ENCODE measurements around the gene IDH3G.

IDH3G gene

GRCh38 chrX:153773741-153774575, 20.2 kb downstream of the IDH3G start:
- no peak for DNase-seq (ENCODE audit: low read depth)

- DNase-seq (ENCODE audit: low read depth), result no peak
These were observed 21.0 kb downstream of the IDH3G start for GRCh38 chrX:153773218-153773611.

- DNase-seq (ENCODE audit: low read depth), result no peak
These were observed 21.6 kb downstream of the IDH3G start for GRCh38 chrX:153772316-153773217.

GRCh38 chrX:153771415-153772315, 22.5 kb downstream of the IDH3G start:
- no peak for DNase-seq (ENCODE audit: low read depth)

- no peak for DNase-seq (ENCODE audit: low read depth)
These were observed 23.4 kb downstream of the IDH3G start for GRCh38 chrX:153770601-153771414.

GRCh38 chrX:153769865-153770600, 24.1 kb downstream of the IDH3G start:
- no peak for DNase-seq (ENCODE audit: low read depth)

GRCh38 chrX:153769158-153769864, 24.9 kb downstream of the IDH3G start:
- no peak for DNase-seq (ENCODE audit: low read depth)

- DNase-seq (ENCODE audit: low read depth), result no peak
These were observed 25.6 kb downstream of the IDH3G start for GRCh38 chrX:153768311-153769157.

GRCh38 chrX:153767674-153768055, 26.5 kb downstream of the IDH3G start:
- no peak for DNase-seq (ENCODE audit: low read depth)

- no peak for DNase-seq (ENCODE audit: low read depth)
These were observed 27.1 kb downstream of the IDH3G start for GRCh38 chrX:153766871-153767673.

- DNase-seq (ENCODE audit: low read depth), result no peak
These were observed 27.9 kb downstream of the IDH3G start for GRCh38 chrX:153766098-153766817.

GRCh38 chrX:153765138-153766079, 28.8 kb downstream of the IDH3G start:
- no peak for DNase-seq (ENCODE audit: low read depth)

- no peak for DNase-seq (ENCODE audit: low read depth)
These were observed 29.4 kb downstream of the IDH3G start for GRCh38 chrX:153764786-153765137.

- DNase-seq (ENCODE audit: low read depth), result peak; percentile 70
These were observed 30.0 kb downstream of the IDH3G start, which contains the start of gene PLXNB3 for GRCh38 chrX:153763989-153764755. TSS of gene PLXNB3 (plus strand) at chrX:153764249. CDS start at chrX:153765536, 1,287 bp downstream.

GRCh38 chrX:153763298-153763932, 30.8 kb downstream of the IDH3G start:
- DNase-seq (ENCODE audit: low read depth), result no peak

Data from activated T-helper 9 cell treated with anti-CD3 and anti-CD28 coated beads, Interleukin-2, amount 50 U/mL, for 16 hours (primary cell).